Activated CD4-positive, alpha-beta T cell treated with anti-CD3 and anti-CD28 coated beads for 48 hours (primary cell): ENCODE measurements around the gene GAS2.

Experiments
- DNase-seq: peaks from one replicate; pipeline ENCODE4 v3.0.0-alpha.2; 2020

GAS2 gene

GRCh38 chr11:22728600-22729389 is 62.4 kb downstream of the GAS2 start:
- no peak for DNase-seq

GRCh38 chr11:22730319-22730718 is 63.9 kb downstream of the GAS2 start:
- no peak for DNase-seq

- DNase-seq, result no peak
Measured at GRCh38 chr11:22732588-22732987, 66.2 kb downstream of the GAS2 start.

GRCh38 chr11:22733475-22734248 is 67.3 kb downstream of the GAS2 start:
- DNase-seq, result no peak

GRCh38 chr11:22734628-22735345 is 68.4 kb downstream of the GAS2 start:
- no peak for DNase-seq

GRCh38 chr11:22742157-22742613 is 75.8 kb downstream of the GAS2 start:
- DNase-seq, result no peak

- no peak for DNase-seq
Measured at GRCh38 chr11:22749536-22749935, 83.1 kb downstream of the GAS2 start.

- no peak for DNase-seq
Measured at GRCh38 chr11:22752908-22753310, 86.5 kb downstream of the GAS2 start.

- DNase-seq, result no peak
Measured at GRCh38 chr11:22753416-22753815, 87.0 kb downstream of the GAS2 start.

- DNase-seq, result no peak
Measured at GRCh38 chr11:22761066-22761465, 94.7 kb downstream of the GAS2 start.

GRCh38 chr11:22763166-22763565 is 96.8 kb downstream of the GAS2 start:
- no peak for DNase-seq

- DNase-seq, result no peak
Measured at GRCh38 chr11:22764735-22765134, 98.3 kb downstream of the GAS2 start.

- DNase-seq, result no peak
Measured at GRCh38 chr11:22768281-22768680, 101.9 kb downstream of the GAS2 start.

- no peak for DNase-seq
Measured at GRCh38 chr11:22769081-22769480, 102.7 kb downstream of the GAS2 start.

- no peak for DNase-seq
Measured at GRCh38 chr11:22774716-22775115, 108.3 kb downstream of the GAS2 start.

- DNase-seq, result no peak
Measured at GRCh38 chr11:22775248-22775647, 108.8 kb downstream of the GAS2 start.

- DNase-seq, result no peak
Measured at GRCh38 chr11:22778642-22779041, 112.2 kb downstream of the GAS2 start.

- no peak for DNase-seq
Measured at GRCh38 chr11:22779850-22780249, 113.4 kb downstream of the GAS2 start.

- no peak for DNase-seq
Measured at GRCh38 chr11:22780952-22781593, 114.7 kb downstream of the GAS2 start.

- DNase-seq, result no peak
Measured at GRCh38 chr11:22785251-22785650, 118.8 kb downstream of the GAS2 start.

- no peak for DNase-seq
Measured at GRCh38 chr11:22786475-22786874, 120.1 kb downstream of the GAS2 start.

- no peak for DNase-seq
Measured at GRCh38 chr11:22787055-22787454, 120.6 kb downstream of the GAS2 start.

- peak; percentile 32 for DNase-seq
Measured at GRCh38 chr11:22787551-22788162, 121.2 kb downstream of the GAS2 start.
